GM12891 (cell line): Measurements from ENCODE around the gene ARHGEF25.

Experiments used
- PAX5 ChIP-seq: IDR thresholded peaks from 2 replicates; pipeline ENCODE4 v1.6.1; 2011; ENCODE audit warnings: low read length, moderate library complexity, mild to moderate bottlenecking; ENCODE audit not compliant: insufficient read depth, severe bottlenecking
- POLR2A ChIP-seq: IDR thresholded peaks from 2 replicates; pipeline ENCODE4 v1.6.1; 2011; ENCODE audit warnings: low read depth, low read length, control low read depth
- POLR2AphosphoS5 ChIP-seq: IDR thresholded peaks from 2 replicates; pipeline ENCODE4 v1.6.1; 2011; ENCODE audit warnings: low read depth, low read length, control low read depth
- SPI1 ChIP-seq: IDR thresholded peaks from 2 replicates; pipeline ENCODE4 v1.6.1; 2011; ENCODE audit warnings: low read depth, low read length, control low read depth

GRCh38 chr12:57605811-57606311, 5.4 kb upstream of the ARHGEF25 start:
- no peak for TF ChIP-seq SPI1
- TF ChIP-seq POLR2A, result no peak
- no peak for TF ChIP-seq PAX5
- no peak for TF ChIP-seq POLR2AphosphoS5
